K562 (cell line): ENCODE measurements around the gene BNIP1. TPM values are rescaled to one million over a fixed set of nuclear protein-coding genes. Genes with fewer than 3 reads are reported as not detected.
A peak's percentile ranks its signal among the peaks of the same experiment; 100 is the strongest.

Experiments used
- CBX3 ChIP-seq, 2 experiments: IDR thresholded peaks; 1 replicate in 1 of 2; 2 replicates in 1 of 2; pipeline ENCODE4 v1.6.1; 2012; ENCODE audit warnings: inconsistent platforms in 2 of 2, low read length in 2 of 2, borderline replicate concordance in 1 of 2, control low read depth in 1 of 2
- E2F6 ChIP-seq, 2 experiments: IDR thresholded peaks; 2 replicates each; pipeline ENCODE4 v1.6.1; 2011; ENCODE audit warnings: borderline replicate concordance in 1 of 2, control low read depth in 1 of 2, low read depth in 1 of 2, low read length in 1 of 2, mild to moderate bottlenecking in 1 of 2, mixed read lengths in 1 of 2, moderate library complexity in 1 of 2; ENCODE audit not compliant: insufficient read depth in 1 of 2, insufficient read length in 1 of 2, poor library complexity in 1 of 2, severe bottlenecking in 1 of 2; ENCODE audit errors: extremely low read depth in 1 of 2
- FOSL1 ChIP-seq: fragments of 200-800 bp; sonication (Bioruptor generic); conservative IDR thresholded peaks from 2 replicates; pipeline ENCODE4 v1.6.1; 2016; ENCODE audit warnings: missing genetic modification characterization, missing compliant biosample characterization
- MAZ ChIP-seq, 2 experiments: fragments of 450-650 bp in 1 of 2; sonication (generic) in 1 of 2; formaldehyde crosslinking; IDR thresholded peaks in 1 of 2; conservative IDR thresholded peaks in 1 of 2; 2 replicates each; pipeline versions ENCODE4 v1.4.0 to v1.5.0; 2020; ENCODE audit warnings: mild to moderate bottlenecking in 1 of 2, missing genetic modification reagents in 1 of 2
- MYBL2 ChIP-seq, 2 experiments: fragments of 450-650 bp in 1 of 2; sonication (generic) in 1 of 2; formaldehyde crosslinking in 1 of 2; IDR thresholded peaks; 2 replicates each; pipeline versions ENCODE4 v1.6.1 to v1.8.1; 2017 to 2022; ENCODE audit warnings: borderline replicate concordance in 1 of 2, inconsistent platforms in 1 of 2, low read depth in 1 of 2, mild to moderate bottlenecking in 1 of 2, missing genetic modification reagents in 1 of 2, moderate library complexity in 1 of 2
- NCOR1 ChIP-seq: fragments of 450-650 bp; IDR thresholded peaks from 2 replicates; pipeline ENCODE4 v1.6.1; 2016; ENCODE audit warnings: mild to moderate bottlenecking, moderate library complexity
- REST ChIP-seq, 2 experiments: fragments of 450-650 bp; formaldehyde crosslinking in 1 of 2; IDR thresholded peaks; 2 replicates each; pipeline versions ENCODE4 v1.4.0 to v1.6.1; 2014 to 2020; ENCODE audit warnings: mild to moderate bottlenecking in 2 of 2, borderline replicate concordance in 1 of 2, low read depth in 1 of 2
- SIN3A ChIP-seq, 2 experiments: fragments of 150-350 bp in 1 of 2; IDR thresholded peaks; 2 replicates each; pipeline ENCODE4 v1.6.1; 2011 to 2016; ENCODE audit warnings: borderline replicate concordance in 2 of 2, low read depth in 2 of 2, low read length in 2 of 2, mild to moderate bottlenecking in 2 of 2, moderate library complexity in 2 of 2; ENCODE audit not compliant: control insufficient read depth in 1 of 2
- SMC3 ChIP-seq: conservative IDR thresholded peaks from 2 replicates; pipeline ENCODE4 v1.6.1; 2011; ENCODE audit warnings: low read depth, low read length, improper control_type of control experiment; ENCODE audit not compliant: insufficient read depth
- ZHX1 ChIP-seq: fragments of 150-350 bp; conservative IDR thresholded peaks from 2 replicates; pipeline ENCODE4 v1.6.1; 2014; ENCODE audit warnings: low read length
- ZNF75A ChIP-seq: fragments of 450-650 bp; formaldehyde crosslinking; IDR thresholded peaks from 2 replicates; pipeline ENCODE4 v1.4.0; 2020; ENCODE audit warnings: mild to moderate bottlenecking
- polyA plus RNA-seq, 8 experiments: library from polyadenylated mRNA; depleted of rRNA in 4 of 8; stranded (reverse) in 5 of 8; unstranded in 3 of 8; fragments of >200 nt; fragmentation: Nextera tagmentation in 2 of 8; fragmentation: Illumina TruSeq in 1 of 8; extraction: Ambion mirVana in 2 of 8; extraction: Trizol in 1 of 8; gene quantifications; 2 replicates each; pipeline versions ENCODE4 v1.2.1 to v1.2.3, GENCODE V29; 2011 to 2014; ENCODE audit warnings: inconsistent platforms in 1 of 8, missing spikeins in 1 of 8
- total RNA-seq, 7 experiments: library from RNA; depleted of rRNA in 6 of 7; stranded (reverse); fragments of >200 nt in 6 of 7; fragmentation: Illumina TruSeq in 2 of 7; extraction: Trizol in 2 of 7; gene quantifications; 2 replicates each; pipeline versions ENCODE4 v1.2.1 to v1.2.3, GENCODE V29; 2011 to 2021; ENCODE audit warnings: low replicate concordance in 1 of 7

The BNIP1 gene
- total and polyA plus RNA-seq, 9 of the 15 experiments (the other 6 are each of a cell fraction or from before 2014, with no cell fraction given), result 18.8 to 65.0 (median 26.2) TPM

- TF ChIP-seq REST (IDR thresholded peaks at IDR 0.05; ENCODE audit: borderline replicate concordance), result peak; percentile 63
- TF ChIP-seq REST (CRISPR knock-in tag; IDR thresholded peaks at IDR 0.05; ENCODE audit: low read depth), result 0 out of 2 replicates have a peak, but pooled peaks have one; percentile 43
- TF ChIP-seq MYBL2 (IDR thresholded peaks at IDR 0.05; ENCODE audit: low read depth), result no peak
- TF ChIP-seq MYBL2 (CRISPR knock-in tag; IDR thresholded peaks at IDR 0.05; ENCODE audit: borderline replicate concordance), result no peak
- peak; percentile 73 to 83; a peak in 1 of 4 replicates for TF ChIP-seq SIN3A (IDR thresholded peaks at IDR 0.05; ENCODE audit: borderline replicate concordance in 2 of 2, control insufficient read depth in 1 of 2, low read depth in 2 of 2, low read length in 2 of 2)
- peak; percentile 38 to 87 for TF ChIP-seq E2F6 (IDR thresholded peaks at IDR 0.05; ENCODE audit: borderline replicate concordance in 1 of 2, extremely low read depth in 1 of 2, insufficient read depth in 1 of 2, insufficient read length in 1 of 2, low read depth in 1 of 2, low read length in 1 of 2, poor library complexity in 1 of 2, severe bottlenecking in 1 of 2)
- no peak for TF ChIP-seq ZNF75A
- TF ChIP-seq SMC3, result peak; percentile 54
- TF ChIP-seq ZHX1, result peak; percentile 99
- TF ChIP-seq CBX3 (IDR thresholded peaks at IDR 0.05; ENCODE audit: borderline replicate concordance in 1 of 2, low read length in 2 of 2), result peak in 1 of 2 experiments; percentile 88; a peak in 1 of 3 replicates
- peak; percentile 35 for TF ChIP-seq FOSL1 (tag)
- peak; percentile 63 to 97; a peak in 3 of 4 replicates for TF ChIP-seq MAZ (CRISPR knock-in tag; conservative IDR thresholded peaks at IDR 0.05 in 1 of 2, IDR thresholded peaks at IDR 0.05 in 1 of 2)
- peak; percentile 31; the same call in 1 of the 2 replicates for TF ChIP-seq NCOR1
Observed at GRCh38 chr5:173144200-173145176, at the start of gene BNIP1 (continued).
